Neural cell (in vitro differentiated cells): ENCODE measurements around the gene ALK.

Source experiments
- CTCF ChIP-seq: fragments of 450-650 bp; IDR thresholded peaks from 2 replicates; pipeline ENCODE4 v1.5.1; 2014; ENCODE audit warnings: antibody characterized with exemption, mild to moderate bottlenecking, moderate library complexity; ENCODE audit not compliant: poor library complexity, severe bottlenecking
- EP300 ChIP-seq: fragments of 450-650 bp; conservative IDR thresholded peaks from 2 replicates; pipeline ENCODE4 v1.6.1; 2014; ENCODE audit warnings: antibody characterized with exemption, mild to moderate bottlenecking, moderate library complexity; ENCODE audit not compliant: poor library complexity, severe bottlenecking
- EZH2 ChIP-seq: fragments of 200-600, 300-800 bp; shearing (Covaris generic), sonication (generic); IDR thresholded peaks from 2 replicates; pipeline ENCODE4 v1.6.1; 2014; ENCODE audit warnings: antibody characterized with exemption, low read length, borderline replicate concordance, mild to moderate bottlenecking; ENCODE audit not compliant: insufficient read depth, poor library complexity, severe bottlenecking
- POLR2AphosphoS5 ChIP-seq: IDR thresholded peaks from 2 replicates; pipeline ENCODE4 v1.6.1; 2012
- TAF1 ChIP-seq: IDR thresholded peaks from 2 replicates; pipeline ENCODE4 v1.6.1; 2012; ENCODE audit warnings: low read depth

- TF ChIP-seq CTCF (no peak), POLR2AphosphoS5 (no peak), EZH2 (no peak), TAF1 (no peak), EP300 (no peak)
Measured at GRCh38 chr2:29397713-29398112, 523.7 kb downstream of the ALK start.
